GM19438 (cell line): ENCODE data around the gene SERPINB4.
A peak's percentile ranks its signal among the peaks of the same experiment; 100 is the strongest.
"Not testable (repeated sequence)": the region's sequence is repeated elsewhere in the genome, so short reads cannot be mapped to it uniquely, and the experiment has no call there.

Source experiments
- ATAC-seq: cut with Tn5 transposase; IDR thresholded peaks from one replicate; pipeline ENCODE4 v1.9.1; 2021; ENCODE audit warnings: low read depth; ENCODE audit not compliant: unreplicated experiment

Gene SERPINB4

DNA sequence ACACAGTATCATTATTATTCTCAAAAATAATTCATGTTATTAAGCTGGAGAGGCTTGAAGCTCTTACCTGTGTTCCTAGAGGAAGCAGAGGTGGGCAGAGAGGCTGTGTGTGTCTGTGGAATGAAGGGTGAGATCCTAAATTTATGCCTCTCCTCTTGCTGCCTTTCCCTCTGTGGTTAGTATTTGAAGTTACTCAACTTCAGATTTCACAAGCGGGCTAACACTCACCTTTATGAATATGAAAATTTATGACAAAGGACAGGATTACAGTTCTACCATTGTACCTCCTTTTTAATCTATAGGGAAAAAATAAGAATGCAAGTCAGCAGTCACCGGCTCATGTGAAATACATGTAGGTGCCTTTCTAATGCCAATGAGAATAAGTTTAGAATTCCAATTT lies at the start of gene SERPINB4:
Gene SERPINB4, minus strand, starts transcription at position 115 of the 400 bp plus-strand sequence. CDS start 679 bp downstream, outside the sequence.
- ATAC-seq: not testable (repeated sequence)

DNA sequence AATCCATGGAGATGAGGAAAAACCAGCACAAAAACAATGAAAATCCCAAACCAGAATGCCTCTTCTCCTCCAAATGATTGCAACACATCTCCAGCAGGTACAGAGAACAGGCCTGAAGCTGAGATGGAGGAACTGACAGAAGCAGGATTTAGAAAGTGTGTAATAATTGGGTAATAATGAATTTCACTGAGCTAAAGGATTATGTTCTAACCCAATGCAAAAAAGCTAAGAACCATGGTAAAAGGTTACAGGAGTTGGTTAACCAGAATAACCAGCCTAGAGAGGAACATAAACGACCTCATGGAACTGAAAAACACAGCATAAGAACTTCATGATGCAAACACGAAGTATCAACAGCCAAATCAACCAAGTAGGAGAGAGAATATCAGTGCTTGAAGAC lies 45.0 kb upstream of the SERPINB4 start:
- no peak for ATAC-seq

DNA sequence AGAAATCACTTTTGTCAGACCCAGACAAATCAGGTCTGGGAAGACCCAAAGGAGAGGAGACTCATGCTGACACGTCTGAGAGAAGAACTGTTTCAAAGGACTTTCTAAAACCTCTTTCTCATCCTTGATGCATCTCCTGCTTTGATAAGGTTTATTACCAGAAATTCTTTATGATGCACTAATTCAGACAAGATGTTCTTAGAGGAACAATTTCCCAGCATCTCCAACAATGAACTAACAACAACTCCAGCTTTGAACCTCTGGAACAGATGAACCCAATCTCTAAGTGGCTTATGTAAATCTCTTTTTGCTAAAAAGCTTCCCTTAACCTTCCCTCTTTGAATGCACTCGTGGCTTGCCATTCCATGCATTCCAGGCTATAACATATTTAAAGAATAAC lies 42.8 kb upstream of the SERPINB4 start:
- ATAC-seq: no peak

DNA sequence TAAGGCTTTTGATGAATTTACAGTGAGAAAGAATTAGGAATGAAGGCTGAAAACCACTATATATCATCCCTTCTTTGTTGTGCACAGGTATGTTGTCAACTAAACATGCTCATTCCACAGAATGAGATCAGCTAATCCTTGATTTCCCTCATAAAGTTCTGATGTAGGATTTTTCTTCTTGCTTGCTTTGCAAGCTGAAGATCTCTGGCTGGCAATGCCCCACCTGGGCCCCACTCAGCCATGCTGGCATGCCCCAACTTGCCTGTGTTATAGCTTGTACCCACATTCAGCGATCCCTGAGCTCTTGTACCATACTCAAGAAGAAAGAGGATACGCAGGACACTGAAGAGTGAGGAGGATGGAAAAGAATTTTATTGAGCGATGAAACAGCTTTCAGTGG lies 40.7 kb upstream of the SERPINB4 start:
- ATAC-seq: no peak

DNA sequence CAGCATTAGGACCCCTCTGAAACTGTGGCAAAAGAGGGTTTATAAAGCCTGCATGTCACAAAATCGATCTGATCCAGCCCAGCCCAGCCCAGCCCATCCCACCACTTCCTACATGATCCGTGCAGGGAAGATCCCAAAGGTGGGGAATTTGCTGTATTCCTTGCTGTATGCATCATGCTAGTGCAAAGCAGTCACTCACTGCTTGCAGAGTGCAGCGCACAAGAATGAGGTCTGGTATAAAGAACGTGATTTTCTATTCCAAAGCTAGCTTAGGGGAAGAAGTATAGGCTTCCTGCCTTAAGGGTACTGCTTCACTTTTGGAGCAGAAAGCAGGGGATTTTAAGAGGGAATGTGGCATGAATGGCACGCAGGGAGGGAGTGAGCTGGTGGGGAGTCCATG lies 39.8 kb upstream of the SERPINB4 start:
- no peak for ATAC-seq

DNA sequence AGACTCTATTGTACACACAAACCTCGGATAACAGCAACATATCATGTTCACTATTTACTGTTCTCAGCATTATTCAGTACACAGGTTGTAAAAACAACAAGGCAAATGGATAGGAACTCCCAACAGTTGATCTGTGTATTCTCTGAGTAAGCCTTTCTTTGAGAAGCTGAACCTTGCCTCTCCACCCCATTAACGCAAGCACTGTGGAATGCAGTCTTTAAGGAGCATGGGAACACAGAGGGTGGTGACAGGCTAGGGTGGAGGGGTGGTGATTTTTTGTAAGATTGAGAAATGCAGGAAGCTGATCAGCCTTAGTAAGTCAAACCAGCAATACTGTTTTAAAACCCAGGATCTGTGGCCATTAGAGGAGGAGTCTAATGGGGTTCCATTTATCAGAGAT lies 39.1 kb upstream of the SERPINB4 start:
- no peak for ATAC-seq

DNA sequence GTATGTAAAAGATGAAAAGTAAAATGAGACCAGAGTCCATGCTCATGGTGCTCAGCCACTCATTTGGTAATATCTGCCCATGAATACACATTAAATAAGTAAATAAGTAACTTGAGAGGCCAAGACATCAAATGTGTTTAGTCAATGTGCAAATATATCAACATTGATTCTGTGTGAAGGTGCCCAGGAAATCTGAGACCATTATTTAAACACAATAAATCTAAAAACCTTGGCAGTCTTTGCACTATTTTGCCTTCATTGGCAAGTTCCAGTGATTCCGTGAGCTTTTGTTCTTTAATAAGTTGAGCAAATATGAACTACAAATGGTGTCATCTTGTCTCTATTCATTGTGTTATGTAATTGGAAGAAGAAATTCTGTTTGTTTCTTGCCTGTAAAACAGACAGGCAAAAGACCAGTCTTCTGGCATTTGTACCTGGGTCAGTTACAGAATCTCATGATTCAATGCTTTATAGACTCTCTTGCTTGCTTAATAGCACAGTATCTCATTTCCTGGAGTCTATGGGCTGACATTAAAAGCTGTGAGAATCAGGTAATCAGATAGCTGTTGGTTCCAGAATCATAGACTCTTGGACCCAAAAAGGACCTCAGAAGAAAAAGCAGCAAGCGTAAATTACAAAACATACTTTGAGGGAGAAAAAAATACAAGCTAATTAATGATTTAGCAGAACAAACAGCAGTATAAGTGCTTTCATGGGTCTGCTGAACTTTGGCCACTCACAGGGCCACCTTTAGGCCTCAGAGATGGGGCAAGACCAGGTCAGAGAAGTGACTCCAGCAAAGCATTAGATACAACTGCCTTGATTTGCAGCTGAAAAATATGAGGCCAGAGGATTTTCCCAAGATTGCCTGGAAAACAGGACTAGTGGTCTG lies 37.6 kb upstream of the SERPINB4 start:
- no peak for ATAC-seq

DNA sequence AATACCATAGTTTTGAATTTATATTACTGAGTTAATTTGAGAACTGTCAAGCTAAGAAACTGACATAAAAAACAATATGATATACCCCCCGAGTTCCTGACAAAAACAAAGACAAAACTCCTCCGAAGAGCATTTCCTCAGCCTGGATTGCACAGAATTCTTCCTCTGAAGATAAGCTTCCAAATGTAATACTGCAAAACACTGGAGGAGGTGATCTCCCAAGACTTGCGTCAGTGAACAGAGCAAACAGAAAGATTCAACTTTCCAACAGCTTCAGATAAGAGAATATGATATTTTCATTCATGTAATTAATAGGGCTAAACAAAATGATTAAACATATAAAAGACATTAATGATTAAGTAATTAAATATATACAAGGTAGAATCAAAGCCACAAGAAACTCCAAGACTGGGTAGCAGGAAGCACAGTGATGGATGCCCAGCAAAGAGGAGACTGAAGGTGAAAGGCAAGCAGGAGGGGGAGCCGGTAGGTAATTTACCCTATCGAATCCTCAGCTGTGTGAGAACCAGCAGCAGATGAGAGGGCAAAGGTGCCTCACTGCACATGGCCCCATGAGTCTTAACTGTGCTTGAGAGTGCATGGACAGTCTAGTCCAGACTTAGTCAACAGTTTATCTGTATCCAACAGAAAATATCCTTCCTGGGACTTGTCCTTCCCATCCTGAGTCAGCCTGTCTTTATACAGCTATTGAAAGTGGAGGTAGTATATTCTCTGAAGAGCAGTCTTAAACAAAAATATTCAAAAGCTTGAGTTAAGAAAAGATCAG lies 36.0 kb upstream of the SERPINB4 start:
- no peak for ATAC-seq

DNA sequence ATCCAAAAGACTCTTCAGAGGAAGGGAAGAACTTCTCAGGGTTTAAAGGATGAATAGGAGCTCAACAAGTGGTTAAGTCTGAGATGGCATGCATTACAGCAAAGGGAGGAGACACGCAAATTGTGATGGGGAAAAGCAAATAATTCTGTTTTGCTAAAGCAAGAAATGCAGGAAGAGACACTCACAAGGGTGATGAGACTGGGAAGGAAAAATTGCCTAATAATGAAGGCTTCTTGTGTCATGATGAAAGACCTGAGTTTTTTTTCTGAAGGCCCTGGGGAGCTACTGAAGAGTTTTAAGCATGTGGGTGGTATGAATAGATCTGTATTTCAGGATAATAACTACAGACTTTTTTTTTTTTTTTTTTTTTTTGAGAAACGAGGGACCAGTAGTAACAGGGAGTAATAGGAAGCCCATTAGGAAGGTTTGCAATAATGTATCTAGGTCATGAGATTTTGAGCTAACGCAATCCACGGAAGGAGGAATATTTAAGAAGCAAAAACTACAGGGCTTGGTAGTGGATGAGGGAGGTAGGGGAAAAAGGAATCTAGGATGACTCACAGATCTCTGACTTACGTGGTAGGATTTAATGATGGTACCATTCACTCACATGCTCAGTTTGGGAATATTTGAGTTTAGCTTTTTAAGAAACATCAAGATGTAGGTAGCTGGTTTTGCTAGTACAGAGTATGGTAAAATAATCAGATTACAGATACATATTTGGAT lies 33.6 kb upstream of the SERPINB4 start:
- no peak for ATAC-seq

DNA sequence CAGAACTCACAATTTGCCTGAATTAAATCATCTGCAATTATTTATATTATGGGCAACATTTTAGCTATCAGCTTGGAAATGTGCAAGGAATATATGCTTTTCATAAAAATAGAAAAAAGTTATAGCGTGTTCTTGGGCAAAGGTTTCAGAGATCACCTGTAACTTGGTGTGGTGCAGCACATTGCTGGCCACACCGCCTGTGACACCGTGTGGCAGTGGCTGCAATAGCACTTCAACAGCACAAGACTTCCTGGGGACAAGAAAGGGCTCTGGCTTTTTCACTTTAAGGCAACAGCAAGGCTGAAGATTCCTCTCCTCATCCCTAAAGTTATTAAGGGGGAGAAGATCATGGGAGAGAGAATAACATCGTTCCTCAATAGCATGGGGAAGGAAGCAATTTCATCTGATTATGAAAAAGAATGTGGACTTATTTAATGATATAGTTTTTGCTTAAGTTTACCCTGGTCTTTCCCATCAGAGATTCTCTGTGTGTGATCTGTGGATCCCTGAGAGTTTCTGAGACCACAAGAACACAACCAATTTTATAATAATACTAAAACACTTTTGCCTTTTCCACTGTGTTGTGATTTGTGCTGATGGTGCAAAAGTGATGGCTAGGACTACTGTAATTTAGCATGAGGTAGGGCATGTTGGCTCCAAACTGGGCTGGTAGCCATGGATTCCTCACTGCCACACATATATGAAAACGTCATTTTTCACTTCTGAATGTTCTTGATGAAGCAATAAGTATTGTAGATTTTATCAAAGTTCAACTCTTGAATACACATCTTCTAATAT lies 32.7 kb upstream of the SERPINB4 start:
- peak; percentile 74 for ATAC-seq

DNA sequence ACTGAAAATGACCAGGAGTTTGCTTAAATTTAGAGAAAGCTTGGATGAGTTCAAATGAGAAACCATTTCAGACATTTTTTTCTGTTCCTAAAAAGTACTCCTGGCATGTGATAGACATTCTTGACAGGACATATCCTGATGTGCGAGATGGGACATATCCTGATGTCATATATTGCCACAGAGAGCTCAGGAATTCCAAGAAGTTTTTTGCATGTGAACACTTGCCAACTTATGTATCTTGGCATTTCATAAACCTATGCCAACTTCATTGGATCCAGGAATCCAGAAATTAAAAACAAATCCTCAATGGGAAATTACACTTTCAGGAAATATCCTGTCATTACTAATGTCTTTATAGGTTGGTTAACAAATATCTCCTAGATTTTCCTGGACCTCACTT lies 20.5 kb upstream of the SERPINB4 start:
- no peak for ATAC-seq

DNA sequence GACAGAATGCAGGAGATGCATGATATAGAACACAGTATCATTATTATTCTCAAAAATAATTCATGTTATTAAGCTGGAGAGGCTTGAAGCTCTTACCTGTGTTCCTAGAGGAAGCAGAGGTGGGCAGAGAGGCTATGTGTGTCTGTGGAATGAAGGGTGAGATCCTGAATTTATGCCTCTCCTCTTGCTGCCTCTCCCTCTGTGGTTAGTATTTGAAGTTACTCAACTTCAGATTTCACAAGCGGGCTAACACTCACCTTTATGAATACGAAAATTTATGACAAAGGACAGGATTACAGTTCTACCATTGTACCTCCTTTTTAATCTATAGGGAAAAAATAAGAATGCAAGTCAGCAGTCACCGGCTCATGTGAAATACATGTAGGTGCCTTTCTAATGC lies 17.7 kb upstream of the SERPINB4 start, which contains the start of gene SERPINB3:
Gene SERPINB3, minus strand, starts transcription at position 144 of the 400 bp plus-strand sequence. CDS start 677 bp downstream, outside the sequence.
- not testable (repeated sequence) for ATAC-seq

DNA sequence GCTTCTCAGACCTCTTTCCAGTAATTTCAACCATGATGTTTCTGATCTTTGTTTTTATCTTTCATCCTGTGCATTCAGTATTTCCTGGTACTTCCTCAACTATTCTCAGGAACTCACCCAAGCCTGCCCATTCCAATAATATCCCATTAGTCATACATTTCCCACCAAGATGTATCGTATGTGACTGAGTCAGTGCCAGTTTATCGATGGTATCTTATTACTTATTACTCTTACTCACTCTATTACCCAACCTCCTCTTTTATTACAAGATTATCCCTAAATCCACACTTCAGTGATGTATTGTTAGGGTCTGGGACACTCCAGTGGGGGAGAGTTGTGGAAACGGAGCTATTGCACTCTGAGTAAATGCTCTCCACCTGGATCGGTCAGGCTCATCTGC lies 14.9 kb upstream of the SERPINB4 start:
- not testable (repeated sequence) for ATAC-seq

DNA sequence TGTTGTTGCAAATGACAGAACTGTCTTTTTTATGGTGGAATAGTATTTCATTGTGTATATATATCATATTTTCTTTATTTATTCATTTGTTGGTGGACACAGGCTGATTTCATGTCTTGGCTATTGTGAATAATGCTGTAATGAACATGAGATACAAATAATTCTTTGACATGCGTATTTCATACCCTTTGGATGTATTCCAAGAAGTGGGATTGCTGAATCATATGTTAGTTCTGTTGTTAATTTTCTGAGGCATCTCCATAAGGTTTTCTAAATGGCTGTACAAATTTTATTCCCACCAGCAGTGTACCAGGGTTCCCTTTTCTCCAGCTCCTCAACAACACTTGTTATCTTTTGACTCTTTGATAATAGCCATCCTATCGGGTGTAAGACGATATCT lies 6.2 kb upstream of the SERPINB4 start:
- not testable (repeated sequence) for ATAC-seq

DNA sequence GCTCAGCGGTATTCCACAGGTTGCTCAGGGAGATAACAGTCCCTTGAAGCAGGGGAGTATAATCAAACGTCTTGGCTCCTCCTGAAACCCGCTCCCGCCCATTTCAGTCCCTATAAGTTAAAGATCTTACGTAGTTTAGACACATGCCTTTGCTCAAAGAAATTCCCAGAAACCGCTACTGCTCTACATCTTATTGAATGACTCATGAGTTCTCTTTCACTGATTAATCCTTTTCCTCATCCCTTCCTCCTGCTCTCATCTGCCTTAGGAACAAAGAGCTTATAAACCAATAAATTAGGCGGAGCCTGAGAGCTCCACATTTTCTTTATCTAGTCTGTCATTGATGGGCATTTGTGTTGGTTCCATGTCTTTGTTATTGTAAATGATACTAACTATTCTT lies 4.2 kb upstream of the SERPINB4 start:
- ATAC-seq: no peak

DNA sequence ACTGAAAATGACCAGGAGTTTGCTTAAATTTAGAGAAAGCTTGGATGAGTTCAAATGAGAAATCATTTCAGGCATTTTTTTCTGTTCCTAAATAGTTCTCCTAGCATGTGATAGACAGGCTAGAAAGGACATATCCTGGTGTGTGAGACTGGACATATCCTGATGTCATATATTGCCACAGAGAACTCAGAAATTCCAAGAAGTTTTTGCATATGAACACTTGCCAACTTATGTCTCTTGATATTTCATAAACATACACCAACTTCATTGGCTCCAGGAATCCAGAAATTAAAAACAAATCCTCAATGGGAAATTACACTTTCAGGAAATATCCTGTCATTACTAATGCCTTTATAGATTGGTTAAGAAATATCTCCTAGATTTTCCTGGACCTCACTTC lies 2.9 kb upstream of the SERPINB4 start:
- no peak for ATAC-seq

DNA sequence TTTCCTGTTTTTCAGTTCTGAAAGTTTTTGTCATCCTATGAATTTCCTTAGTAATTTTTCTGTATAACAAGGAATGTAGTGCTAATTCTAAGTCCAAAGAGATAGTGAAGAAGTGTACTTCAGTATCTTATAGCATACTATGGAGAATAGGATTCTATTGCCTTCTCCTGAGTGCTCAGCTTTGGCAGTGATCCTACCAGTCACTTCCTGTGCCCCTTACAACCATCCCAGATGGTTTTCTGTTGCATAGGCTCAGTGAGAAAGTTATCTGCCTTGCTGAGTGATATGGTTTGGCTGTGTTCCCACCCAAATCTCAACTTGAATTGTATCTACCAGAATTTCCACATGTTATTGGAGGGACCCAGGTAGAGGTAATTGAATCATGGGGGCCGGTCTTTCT lies 638 bp upstream of the SERPINB4 start:
- not testable (repeated sequence) for ATAC-seq

DNA sequence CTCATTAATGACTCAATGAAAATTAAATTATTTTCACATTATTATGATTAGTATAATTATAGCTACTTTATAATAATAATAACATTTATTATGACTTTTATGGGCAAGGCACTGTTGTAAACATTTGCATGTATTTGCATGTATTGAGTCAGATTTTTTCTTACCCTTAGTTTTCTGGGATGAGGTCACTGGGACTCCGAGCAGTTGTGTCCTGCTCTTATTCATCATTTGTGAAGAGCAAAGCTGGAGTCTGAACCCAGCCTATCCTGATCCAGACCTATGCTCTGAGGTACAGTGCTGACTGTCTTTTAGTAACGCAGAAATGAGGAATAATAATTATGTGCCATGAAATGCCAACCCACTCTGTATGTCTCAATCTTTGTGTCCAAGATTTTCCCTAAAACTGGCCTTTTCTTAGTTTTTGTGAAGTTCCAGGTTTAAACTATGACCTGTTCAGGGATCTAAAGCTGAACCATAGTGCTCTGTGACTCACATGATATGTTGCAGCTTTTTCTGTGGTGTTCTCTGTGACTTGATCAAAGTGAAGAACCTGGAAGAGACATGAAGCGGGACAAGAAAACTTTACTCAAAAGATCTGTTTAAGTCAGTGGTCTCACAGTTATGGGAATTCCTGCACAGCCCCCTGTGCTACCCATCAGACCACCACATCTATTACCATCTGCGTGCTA lies 1.2 kb downstream of the SERPINB4 start:
- not testable (repeated sequence) for ATAC-seq

DNA sequence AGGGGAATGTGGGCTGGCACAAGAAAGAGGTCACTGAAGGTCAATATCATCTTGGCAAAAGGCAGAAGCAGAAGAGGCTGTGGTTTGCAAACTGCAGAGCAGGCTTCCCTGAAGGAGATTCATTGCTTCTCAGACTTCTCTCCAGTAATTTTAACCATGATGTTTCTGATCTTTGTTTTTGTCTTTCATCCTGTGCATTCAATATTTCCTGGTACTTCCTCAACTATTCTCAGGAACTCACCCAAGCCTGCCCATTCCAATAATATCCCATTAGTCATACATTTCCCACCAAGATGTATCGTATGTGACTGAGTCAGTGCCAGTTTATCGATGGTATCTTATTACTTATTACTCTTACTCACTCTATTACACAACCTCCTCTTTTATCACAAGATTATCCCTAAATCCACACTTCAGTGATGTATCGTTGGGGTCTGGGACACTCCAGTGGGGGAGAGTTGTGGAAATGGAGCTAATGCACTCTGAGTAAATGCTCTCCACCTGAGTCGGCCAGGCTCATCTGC lies 2.8 kb downstream of the SERPINB4 start:
- not testable (repeated sequence) for ATAC-seq
